Measurements from ENCODE around the gene APBA3. TPM values are rescaled to one million over a fixed set of nuclear protein-coding genes. Genes with fewer than 3 reads are reported as not detected.
A peak's percentile ranks its signal among the peaks of the same experiment; 100 is the strongest.

The APBA3 gene
- total and polyA plus RNA-seq, 9 of the 15 experiments (the other 6 are each of a cell fraction or from before 2014, with no cell fraction given) = 0.10 to 29.5 (median 11.5) TPM

- TF ChIP-seq NKRF (IDR thresholded peaks at IDR 0.05; ENCODE audit: borderline replicate concordance) (peak; percentile 81), MEF2A (IDR thresholded peaks at IDR 0.05; ENCODE audit: control insufficient read depth, low read depth, low read length) (no peak), MYBL2 (IDR thresholded peaks at IDR 0.05; ENCODE audit: low read depth) (no peak), MYBL2 (CRISPR knock-in tag; IDR thresholded peaks at IDR 0.05; ENCODE audit: borderline replicate concordance) (no peak), CBX1 (IDR thresholded peaks at IDR 0.05; ENCODE audit: low read depth) (no peak), WHSC1 (IDR thresholded peaks at IDR 0.05; ENCODE audit: low read length) (no peak), CBX3 (IDR thresholded peaks at IDR 0.05; ENCODE audit: borderline replicate concordance in 1 of 2, low read length in 2 of 2) (no peak), THRA (IDR thresholded peaks at IDR 0.05) (no peak), ETV6 (IDR thresholded peaks at IDR 0.05; ENCODE audit: borderline replicate concordance in 1 of 2, low read depth in 2 of 2, low read length in 1 of 2) (no peak), ETV6 (CRISPR knock-in tag; IDR thresholded peaks at IDR 0.05; ENCODE audit: borderline replicate concordance) (no peak), BMI1 (IDR thresholded peaks at IDR 0.05; ENCODE audit: low read length) (no peak), ZNF277 (CRISPR knock-in tag; IDR thresholded peaks at IDR 0.05; ENCODE audit: borderline replicate concordance) (no peak; the same call in 1 of the 2 replicates), TBL1XR1 (IDR thresholded peaks at IDR 0.05; ENCODE audit: low read length in 2 of 2) (peak; percentile 25 to 83; a peak in 1 of 4 replicates), ID3 (CRISPR knock-in tag; IDR thresholded peaks at IDR 0.05) (no peak), ID3 (tag; IDR thresholded peaks at IDR 0.05) (0 out of 2 replicates have a peak, but pooled peaks have one; percentile 16), FOXO4 (CRISPR knock-in tag; IDR thresholded peaks at IDR 0.05) (no peak), ZNF384 (IDR thresholded peaks at IDR 0.05; ENCODE audit: low read depth, low read length) (no peak), EP400 (IDR thresholded peaks at IDR 0.05) (peak; percentile 99), ZBTB12 (CRISPR knock-in tag; IDR thresholded peaks at IDR 0.05) (peak; percentile 89)
Measured at GRCh38 chr19:3762501-3763459, 1.3 kb upstream of the APBA3 start, which contains the start of gene MRPL54 (continued).
